GM23338 (cell line): ENCODE measurements around the gene FBXW7. TPM values are rescaled to one million over a fixed set of nuclear protein-coding genes. Genes with fewer than 3 reads are reported as not detected.
A peak's percentile ranks its signal among the peaks of the same experiment; 100 is the strongest.

Experiments
- ATAC-seq: fragments of 200-7000 bp; cut with Tn5 transposase; 3 replicates; pipeline ENCODE4 v1.9.1; 2020
- DNase-seq: peaks from one replicate; pipeline ENCODE4 v3.0.0-alpha.2; 2015; ENCODE audit warnings: low spot score
- H2AFZ ChIP-seq: fragments of 200-600 bp; sonication (generic); 2 replicates; pipeline ENCODE4 v1.8.0; 2016; ENCODE audit warnings: antibody characterized with exemption, mild to moderate bottlenecking, moderate library complexity
- H3F3A ChIP-seq: fragments of 200-600 bp; sonication (generic); replicated peaks from 2 replicates; pipeline ENCODE4 v1.8.0; 2017; ENCODE audit warnings: antibody characterized with exemption, mixed run types, low read depth
- H3K27ac ChIP-seq: fragments of 200-600 bp; sonication (generic); 2 replicates; pipeline ENCODE4 v1.6.1; 2016; ENCODE audit warnings: low read depth
- H3K27me3 ChIP-seq: fragments of 200-600 bp; sonication (generic); 2 replicates; pipeline ENCODE4 v1.8.0; 2016; ENCODE audit warnings: mild to moderate bottlenecking, mixed run types, moderate library complexity; ENCODE audit not compliant: insufficient read depth
- H3K36me3 ChIP-seq: fragments of 200-600 bp; sonication (generic); 2 replicates; pipeline ENCODE4 v1.8.0; 2016; ENCODE audit warnings: mild to moderate bottlenecking; ENCODE audit not compliant: insufficient read depth
- H3K4me1 ChIP-seq: fragments of 200-600 bp; sonication (generic); 2 replicates; pipeline ENCODE4 v1.8.0; 2016; ENCODE audit warnings: mild to moderate bottlenecking, moderate library complexity; ENCODE audit not compliant: insufficient read depth
- H3K4me2 ChIP-seq: fragments of 200-600 bp; sonication (generic); 2 replicates; pipeline ENCODE4 v1.7.1; 2017; ENCODE audit warnings: mixed run types
- H3K4me3 ChIP-seq: fragments of 200-600 bp; sonication (generic); 2 replicates; pipeline ENCODE4 v1.6.1; 2016; ENCODE audit warnings: mixed run types
- H3K79me2 ChIP-seq: fragments of 200-600 bp; sonication (generic); replicated peaks from 2 replicates; pipeline ENCODE4 v1.8.0; 2017; ENCODE audit warnings: mild to moderate bottlenecking; ENCODE audit not compliant: insufficient read depth
- H3K9me2 ChIP-seq: fragments of 200-600 bp; sonication (generic); 2 replicates; pipeline ENCODE4 v1.8.0; 2017; ENCODE audit not compliant: insufficient read depth
- H4K20me1 ChIP-seq: fragments of 200-600 bp; sonication (generic); replicated peaks from 2 replicates; pipeline ENCODE4 v1.8.0; 2017; ENCODE audit warnings: mild to moderate bottlenecking; ENCODE audit not compliant: insufficient read depth
- H3K27ac Mint-ChIP-seq: 2 replicates; pipeline ENCODE4 v1.8.0; 2020; ENCODE audit warnings: inconsistent platforms, mild to moderate bottlenecking, moderate library complexity, mixed read lengths
- H3K27me3 Mint-ChIP-seq: 3 replicates; pipeline ENCODE4 v1.8.0; 2022; ENCODE audit warnings: low read depth, mild to moderate bottlenecking, moderate library complexity, mixed read lengths, inconsistent platforms; ENCODE audit not compliant: insufficient read depth, poor library complexity
- H3K36me3 Mint-ChIP-seq: 3 replicates; pipeline ENCODE4 v1.8.0; 2021; ENCODE audit warnings: low read depth, mild to moderate bottlenecking, inconsistent platforms, moderate library complexity, mixed read lengths
- H3K4me1 Mint-ChIP-seq: 3 replicates; pipeline ENCODE4 v1.8.0; 2020; ENCODE audit warnings: mild to moderate bottlenecking, inconsistent platforms, mixed read lengths
- H3K4me3 Mint-ChIP-seq: 3 replicates; pipeline ENCODE4 v1.8.0; 2021; ENCODE audit warnings: moderate library complexity, mild to moderate bottlenecking, inconsistent platforms, mixed read lengths
- H3K9me3 Mint-ChIP-seq: 3 replicates; pipeline ENCODE4 v1.8.0; 2020; ENCODE audit warnings: moderate library complexity, mild to moderate bottlenecking, inconsistent platforms, mixed read lengths
- CREB1 ChIP-seq: fragments of 250-450 bp; sonication (Bioruptor Pico); IDR thresholded peaks from 2 replicates; pipeline ENCODE4 v1.5.0; 2020; ENCODE audit warnings: low read depth, mild to moderate bottlenecking, moderate library complexity
- CTCF ChIP-seq, 2 experiments: fragments of 200-600 bp in 1 of 2; sonication (generic) in 1 of 2; conservative IDR thresholded peaks; 2 replicates each; pipeline versions ENCODE4 v1.5.1 to v1.6.1; 2016 to 2017; ENCODE audit warnings: antibody characterized with exemption in 2 of 2, low read depth in 2 of 2, mild to moderate bottlenecking in 2 of 2, moderate library complexity in 1 of 2
- ETS1 ChIP-seq: IDR thresholded peaks from 2 replicates; pipeline ENCODE4 v1.6.1; 2016; ENCODE audit warnings: antibody characterized with exemption
- EZH2 ChIP-seq: fragments of 200-600 bp; sonication (generic); IDR thresholded peaks from one replicate; pipeline ENCODE4 v1.8.0; 2017; ENCODE audit warnings: antibody characterized with exemption, mild to moderate bottlenecking, low read depth; ENCODE audit not compliant: unreplicated experiment
- EZH2phosphoT487 ChIP-seq: fragments of 200-600 bp; sonication (generic); IDR thresholded peaks from one replicate; pipeline ENCODE4 v1.8.1; 2018; ENCODE audit warnings: antibody characterized with exemption; ENCODE audit not compliant: unreplicated experiment
- JUNB ChIP-seq: IDR thresholded peaks from one replicate; pipeline ENCODE4 v1.6.1; 2016; ENCODE audit warnings: antibody characterized with exemption; ENCODE audit not compliant: unreplicated experiment
- NANOG ChIP-seq: IDR thresholded peaks from 2 replicates; pipeline ENCODE4 v1.6.1; 2016; ENCODE audit warnings: antibody characterized with exemption, borderline replicate concordance
- POLR2AphosphoS5 ChIP-seq: IDR thresholded peaks from 2 replicates; pipeline ENCODE4 v1.6.1; 2016; ENCODE audit warnings: antibody characterized with exemption, low read depth
- STAT1 ChIP-seq: IDR thresholded peaks from one replicate; pipeline ENCODE4 v1.6.1; 2016; ENCODE audit warnings: antibody characterized with exemption; ENCODE audit not compliant: unreplicated experiment
- ZNF114 ChIP-seq: fragments of 250-450 bp; sonication (Bioruptor Pico); IDR thresholded peaks from 2 replicates; pipeline ENCODE4 v1.5.0; 2020; ENCODE audit warnings: mild to moderate bottlenecking, moderate library complexity
- ZNF331 ChIP-seq: fragments of 250-450 bp; sonication (Bioruptor Pico); IDR thresholded peaks from 2 replicates; pipeline ENCODE4 v1.5.0; 2020; ENCODE audit warnings: low read depth, mild to moderate bottlenecking, moderate library complexity
- polyA plus RNA-seq: library from polyadenylated mRNA; unstranded; fragments of >200 nt; fragmentation: Nextera tagmentation; extraction: Ambion mirVana; gene quantifications from 2 replicates; pipeline ENCODE4 v1.2.1, GENCODE V29; 2016
- total RNA-seq: library from RNA; depleted of rRNA; stranded (reverse); fragments of >200 nt; shearing (Covaris generic); gene quantifications from 2 replicates; pipeline ENCODE4 v1.2.3, GENCODE V29; 2014
- TF ChIP-seq, protein P1 (sequence below): fragments of 250-450 bp; sonication (Bioruptor Pico); IDR thresholded peaks from 2 replicates; pipeline ENCODE4 v1.5.0; 2020; ENCODE audit warnings: mild to moderate bottlenecking, moderate library complexity
- TF ChIP-seq, protein P2 (sequence below): IDR thresholded peaks from one replicate; pipeline ENCODE4 v1.6.1; 2018; ENCODE audit warnings: antibody characterized with exemption; ENCODE audit not compliant: unreplicated experiment

The FBXW7 gene
- total and polyA plus RNA-seq, 2 experiments from 2014 or later: 25.8 to 34.7 TPM

DNA sequence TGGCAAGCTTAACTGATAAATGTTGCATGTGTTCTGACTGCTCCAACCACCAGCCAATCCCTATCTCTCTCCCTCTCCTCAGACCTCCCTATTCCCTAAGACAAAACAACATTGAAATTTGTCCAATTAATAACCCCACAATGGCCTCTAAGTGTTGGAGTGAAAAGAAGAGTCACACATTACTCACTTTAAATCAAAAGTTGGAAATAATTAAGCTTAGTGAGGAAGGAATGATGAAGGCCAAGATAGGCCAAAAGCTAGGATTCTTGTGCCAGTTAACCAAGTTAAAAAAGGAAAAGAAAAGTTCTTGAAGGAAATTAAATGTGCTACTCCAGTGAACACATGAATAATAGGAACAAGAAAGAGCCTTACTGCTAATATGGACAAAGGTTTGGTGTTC, 55.6 kb downstream of the FBXW7 start (continued):
- TF ChIP-seq, protein P1, sequence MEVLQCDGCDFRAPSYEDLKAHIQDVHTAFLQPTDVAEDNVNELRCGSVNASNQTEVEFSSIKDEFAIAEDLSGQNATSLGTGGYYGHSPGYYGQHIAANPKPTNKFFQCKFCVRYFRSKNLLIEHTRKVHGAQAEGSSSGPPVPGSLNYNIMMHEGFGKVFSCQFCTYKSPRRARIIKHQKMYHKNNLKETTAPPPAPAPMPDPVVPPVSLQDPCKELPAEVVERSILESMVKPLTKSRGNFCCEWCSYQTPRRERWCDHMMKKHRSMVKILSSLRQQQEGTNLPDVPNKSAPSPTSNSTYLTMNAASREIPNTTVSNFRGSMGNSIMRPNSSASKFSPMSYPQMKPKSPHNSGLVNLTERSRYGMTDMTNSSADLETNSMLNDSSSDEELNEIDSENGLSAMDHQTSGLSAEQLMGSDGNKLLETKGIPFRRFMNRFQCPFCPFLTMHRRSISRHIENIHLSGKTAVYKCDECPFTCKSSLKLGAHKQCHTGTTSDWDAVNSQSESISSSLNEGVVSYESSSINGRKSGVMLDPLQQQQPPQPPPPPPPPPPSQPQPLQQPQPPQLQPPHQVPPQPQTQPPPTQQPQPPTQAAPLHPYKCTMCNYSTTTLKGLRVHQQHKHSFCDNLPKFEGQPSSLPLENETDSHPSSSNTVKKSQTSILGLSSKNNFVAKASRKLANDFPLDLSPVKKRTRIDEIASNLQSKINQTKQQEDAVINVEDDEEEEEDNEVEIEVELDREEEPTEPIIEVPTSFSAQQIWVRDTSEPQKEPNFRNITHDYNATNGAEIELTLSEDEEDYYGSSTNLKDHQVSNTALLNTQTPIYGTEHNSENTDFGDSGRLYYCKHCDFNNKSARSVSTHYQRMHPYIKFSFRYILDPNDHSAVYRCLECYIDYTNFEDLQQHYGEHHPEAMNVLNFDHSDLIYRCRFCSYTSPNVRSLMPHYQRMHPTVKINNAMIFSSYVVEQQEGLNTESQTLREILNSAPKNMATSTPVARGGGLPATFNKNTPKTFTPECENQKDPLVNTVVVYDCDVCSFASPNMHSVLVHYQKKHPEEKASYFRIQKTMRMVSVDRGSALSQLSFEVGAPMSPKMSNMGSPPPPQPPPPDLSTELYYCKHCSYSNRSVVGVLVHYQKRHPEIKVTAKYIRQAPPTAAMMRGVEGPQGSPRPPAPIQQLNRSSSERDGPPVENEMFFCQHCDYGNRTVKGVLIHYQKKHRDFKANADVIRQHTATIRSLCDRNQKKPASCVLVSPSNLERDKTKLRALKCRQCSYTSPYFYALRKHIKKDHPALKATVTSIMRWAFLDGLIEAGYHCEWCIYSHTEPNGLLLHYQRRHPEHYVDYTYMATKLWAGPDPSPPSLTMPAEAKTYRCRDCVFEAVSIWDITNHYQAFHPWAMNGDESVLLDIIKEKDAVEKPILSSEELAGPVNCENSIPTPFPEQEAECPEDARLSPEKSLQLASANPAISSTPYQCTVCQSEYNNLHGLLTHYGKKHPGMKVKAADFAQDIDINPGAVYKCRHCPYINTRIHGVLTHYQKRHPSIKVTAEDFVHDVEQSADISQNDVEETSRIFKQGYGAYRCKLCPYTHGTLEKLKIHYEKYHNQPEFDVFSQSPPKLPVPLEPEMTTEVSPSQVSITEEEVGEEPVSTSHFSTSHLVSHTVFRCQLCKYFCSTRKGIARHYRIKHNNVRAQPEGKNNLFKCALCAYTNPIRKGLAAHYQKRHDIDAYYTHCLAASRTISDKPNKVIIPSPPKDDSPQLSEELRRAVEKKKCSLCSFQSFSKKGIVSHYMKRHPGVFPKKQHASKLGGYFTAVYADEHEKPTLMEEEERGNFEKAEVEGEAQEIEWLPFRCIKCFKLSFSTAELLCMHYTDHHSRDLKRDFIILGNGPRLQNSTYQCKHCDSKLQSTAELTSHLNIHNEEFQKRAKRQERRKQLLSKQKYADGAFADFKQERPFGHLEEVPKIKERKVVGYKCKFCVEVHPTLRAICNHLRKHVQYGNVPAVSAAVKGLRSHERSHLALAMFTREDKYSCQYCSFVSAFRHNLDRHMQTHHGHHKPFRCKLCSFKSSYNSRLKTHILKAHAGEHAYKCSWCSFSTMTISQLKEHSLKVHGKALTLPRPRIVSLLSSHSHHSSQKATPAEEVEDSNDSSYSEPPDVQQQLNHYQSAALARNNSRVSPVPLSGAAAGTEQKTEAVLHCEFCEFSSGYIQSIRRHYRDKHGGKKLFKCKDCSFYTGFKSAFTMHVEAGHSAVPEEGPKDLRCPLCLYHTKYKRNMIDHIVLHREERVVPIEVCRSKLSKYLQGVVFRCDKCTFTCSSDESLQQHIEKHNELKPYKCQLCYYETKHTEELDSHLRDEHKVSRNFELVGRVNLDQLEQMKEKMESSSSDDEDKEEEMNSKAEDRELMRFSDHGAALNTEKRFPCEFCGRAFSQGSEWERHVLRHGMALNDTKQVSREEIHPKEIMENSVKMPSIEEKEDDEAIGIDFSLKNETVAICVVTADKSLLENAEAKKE: no peak

DNA sequence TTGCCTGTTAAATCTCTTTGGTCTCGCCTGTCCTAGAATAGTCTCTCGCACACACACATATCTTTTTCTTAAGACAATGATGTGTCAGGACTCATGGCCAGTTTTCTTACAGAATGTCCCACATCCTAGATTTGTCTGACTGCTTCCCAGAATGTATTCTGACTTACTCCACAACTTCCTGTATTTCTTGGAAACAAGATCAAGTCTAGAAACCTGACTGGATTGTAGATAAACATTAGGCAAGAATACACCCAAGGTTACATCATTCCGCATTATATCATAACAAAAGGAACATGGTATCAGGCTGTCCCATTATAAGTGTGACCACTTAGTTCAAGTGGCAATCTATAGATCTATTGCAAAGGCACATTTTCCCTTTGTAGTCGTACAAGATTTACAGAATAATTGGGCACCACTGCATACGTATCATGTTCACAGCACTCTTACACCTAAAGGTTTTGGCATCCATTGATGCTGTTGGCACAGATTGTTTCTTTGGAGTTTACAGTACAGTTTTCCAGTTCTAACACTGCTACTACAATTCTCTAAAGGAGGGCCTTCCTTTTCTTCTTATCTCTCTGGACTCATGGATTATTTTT, 56.4 kb downstream of the FBXW7 start:
- no peak overlapping the region for H3K4me3 ChIP-seq
- no peaks in the 10 kb centered on the region for H3F3A ChIP-seq
- no peaks in the 10 kb centered on the region for H3K36me3 ChIP-seq
- H3K4me3 Mint-ChIP-seq: no peak overlapping the region
- peaks cover 2% of the 10 kb centered on the region; the same call in 2 of the 3 replicates for H3K9me3 Mint-ChIP-seq
- H3K4me2 ChIP-seq: no peak overlapping the region
- peaks cover 10% of the 10 kb centered on the region; the same call in 2 of the 3 replicates for H3K4me1 Mint-ChIP-seq
- H4K20me1 ChIP-seq: no peaks in the 10 kb centered on the region
- no peaks in the 10 kb centered on the region for H3K4me1 ChIP-seq
- no peak overlapping the region for H2AFZ ChIP-seq
- H3K27me3 ChIP-seq: no peaks in the 10 kb centered on the region
- H3K27ac ChIP-seq: no peak overlapping the region
- peaks cover 2% of the 10 kb centered on the region for H3K27me3 Mint-ChIP-seq
- H3K79me2 ChIP-seq: peaks cover 74% of the 10 kb centered on the region
- peaks cover 15% of the 10 kb centered on the region for H3K36me3 Mint-ChIP-seq
- ATAC-seq (no peak), DNase-seq (no peak)
- peak overlapping the region; percentile 62; the same call in 1 of the 2 replicates for H3K27ac Mint-ChIP-seq
- H3K9me2 ChIP-seq: no peaks in the 10 kb centered on the region
- TF ChIP-seq ZNF331 (CRISPR knock-in tag) (no peak), ZNF114 (CRISPR knock-in tag) (no peak), EZH2 (no peak), EZH2phosphoT487 (no peak), STAT1 (no peak), JUNB (no peak), POLR2AphosphoS5 (no peak), CREB1 (CRISPR knock-in tag) (no peak), NANOG (no peak), ETS1 (no peak), CTCF (conservative IDR thresholded peaks at IDR 0.05; ENCODE audit: low read depth in 2 of 2) (no peak)
- TF ChIP-seq, protein P2, sequence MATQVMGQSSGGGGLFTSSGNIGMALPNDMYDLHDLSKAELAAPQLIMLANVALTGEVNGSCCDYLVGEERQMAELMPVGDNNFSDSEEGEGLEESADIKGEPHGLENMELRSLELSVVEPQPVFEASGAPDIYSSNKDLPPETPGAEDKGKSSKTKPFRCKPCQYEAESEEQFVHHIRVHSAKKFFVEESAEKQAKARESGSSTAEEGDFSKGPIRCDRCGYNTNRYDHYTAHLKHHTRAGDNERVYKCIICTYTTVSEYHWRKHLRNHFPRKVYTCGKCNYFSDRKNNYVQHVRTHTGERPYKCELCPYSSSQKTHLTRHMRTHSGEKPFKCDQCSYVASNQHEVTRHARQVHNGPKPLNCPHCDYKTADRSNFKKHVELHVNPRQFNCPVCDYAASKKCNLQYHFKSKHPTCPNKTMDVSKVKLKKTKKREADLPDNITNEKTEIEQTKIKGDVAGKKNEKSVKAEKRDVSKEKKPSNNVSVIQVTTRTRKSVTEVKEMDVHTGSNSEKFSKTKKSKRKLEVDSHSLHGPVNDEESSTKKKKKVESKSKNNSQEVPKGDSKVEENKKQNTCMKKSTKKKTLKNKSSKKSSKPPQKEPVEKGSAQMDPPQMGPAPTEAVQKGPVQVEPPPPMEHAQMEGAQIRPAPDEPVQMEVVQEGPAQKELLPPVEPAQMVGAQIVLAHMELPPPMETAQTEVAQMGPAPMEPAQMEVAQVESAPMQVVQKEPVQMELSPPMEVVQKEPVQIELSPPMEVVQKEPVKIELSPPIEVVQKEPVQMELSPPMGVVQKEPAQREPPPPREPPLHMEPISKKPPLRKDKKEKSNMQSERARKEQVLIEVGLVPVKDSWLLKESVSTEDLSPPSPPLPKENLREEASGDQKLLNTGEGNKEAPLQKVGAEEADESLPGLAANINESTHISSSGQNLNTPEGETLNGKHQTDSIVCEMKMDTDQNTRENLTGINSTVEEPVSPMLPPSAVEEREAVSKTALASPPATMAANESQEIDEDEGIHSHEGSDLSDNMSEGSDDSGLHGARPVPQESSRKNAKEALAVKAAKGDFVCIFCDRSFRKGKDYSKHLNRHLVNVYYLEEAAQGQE: no peak
